H1 (cell line): Measurements from ENCODE around the gene PKD1L1. TPM values are rescaled to one million over a fixed set of nuclear protein-coding genes. Genes with fewer than 3 reads are reported as not detected.

Experiments used
- KDM5A ChIP-seq: fragments of 200-600 bp; IDR thresholded peaks from 2 replicates; pipeline ENCODE4 v1.7.1; 2012; ENCODE audit warnings: mild to moderate bottlenecking, low read length, inconsistent platforms, mixed read lengths
- SIN3A ChIP-seq, 2 experiments: IDR thresholded peaks in 1 of 2; conservative IDR thresholded peaks in 1 of 2; 2 replicates each; pipeline ENCODE4 v1.6.1; 2011 to 2012; ENCODE audit warnings: low read length in 2 of 2, improper control_type of control experiment in 1 of 2, low read depth in 1 of 2, mild to moderate bottlenecking in 1 of 2
- polyA plus RNA-seq, 7 experiments: library from polyadenylated mRNA; depleted of rRNA in 3 of 7; stranded (reverse) in 5 of 7; unstranded in 2 of 7; fragments of >200 nt in 5 of 7; fragments of 200-250 nt in 2 of 7; gene quantifications; 1 replicate in 5 of 7; 2 replicates in 1 of 7; 4 replicates in 1 of 7; pipeline versions ENCODE4 v1.2.1 to v1.2.3, GENCODE V29; 2011 to 2013; ENCODE audit warnings: missing spikeins in 2 of 7, mixed read lengths in 2 of 7
- total RNA-seq: library from RNA; stranded (reverse); fragmentation: NEBNext Ultra II Directional; extraction: Animal tissue kit (Norgen Biotek cat#: 25700); gene quantifications from 2 replicates; pipeline ENCODE4 v1.2.1, GENCODE V29; 2021

Gene PKD1L1
- total and polyA plus RNA-seq, 2 of the 8 experiments (the other 6 are each of a cell fraction or from before 2014, with no cell fraction given) = 0.22 to 0.35 TPM

GRCh38 chr7:47931005-47932004, 17.0 kb downstream of the PKD1L1 start (continued):
- TF ChIP-seq SIN3A (conservative IDR thresholded peaks at IDR 0.05 in 1 of 2, IDR thresholded peaks at IDR 0.05 in 1 of 2; ENCODE audit: low read depth in 1 of 2, low read length in 2 of 2) (no peak), KDM5A (no peak)
